NCI-H510A (cell line): ENCODE data around the gene UBR2.
"Not testable (repeated sequence)": the region's sequence is repeated elsewhere in the genome, so short reads cannot be mapped to it uniquely, and the experiment has no call there.

ENCODE experiments used
- DNase-seq: peaks from one replicate; lab custom pipeline; 2025; lab: John Stamatoyannopoulos, UW

UBR2 gene

DNA sequence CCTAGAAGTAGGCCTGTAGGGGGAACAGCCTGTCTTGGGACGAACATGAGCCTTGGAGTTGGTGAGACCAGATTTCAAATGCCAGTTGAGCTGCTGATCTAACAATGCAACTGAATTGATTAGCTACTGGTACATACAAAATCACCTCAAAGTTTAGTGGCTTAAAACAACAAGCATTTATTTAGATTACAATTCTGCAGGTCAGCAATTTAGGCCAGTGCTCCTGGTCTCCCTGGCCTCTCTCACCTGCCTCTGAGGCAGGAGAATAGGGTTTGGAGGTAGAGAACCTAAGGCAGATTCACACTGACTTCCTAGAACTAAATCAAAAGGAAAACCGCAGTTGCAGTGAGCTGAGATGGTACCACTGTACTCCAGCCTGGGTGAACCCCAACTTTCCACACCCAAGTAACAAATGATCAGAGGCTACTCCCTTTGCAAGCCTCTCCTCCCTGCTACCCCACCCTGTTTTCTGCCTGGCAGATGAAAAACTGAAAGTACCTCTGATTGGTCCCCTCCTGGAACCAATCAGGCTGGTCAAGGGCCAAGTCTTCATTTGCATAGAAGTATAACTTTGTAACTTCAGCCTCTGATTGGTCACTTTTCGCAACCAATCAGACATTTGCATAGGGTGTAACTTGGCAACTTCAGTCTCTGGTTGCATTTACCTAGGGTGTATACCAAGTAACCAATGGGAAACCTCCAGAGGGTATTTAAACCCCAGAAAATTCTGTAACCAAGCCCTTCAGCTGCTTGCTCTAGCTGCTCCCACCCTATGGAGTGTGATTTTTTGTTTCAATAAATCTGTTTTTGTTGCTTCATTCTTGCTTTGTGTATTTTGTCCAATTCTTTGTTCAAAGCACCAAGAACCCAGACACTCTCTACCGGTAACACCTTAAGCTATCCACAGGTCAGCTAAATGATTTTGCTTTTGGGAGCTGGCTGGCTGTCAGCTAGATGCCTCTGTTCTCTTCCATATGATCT, 8.1 kb upstream of the UBR2 start:
- DNase-seq, result no peak

DNA sequence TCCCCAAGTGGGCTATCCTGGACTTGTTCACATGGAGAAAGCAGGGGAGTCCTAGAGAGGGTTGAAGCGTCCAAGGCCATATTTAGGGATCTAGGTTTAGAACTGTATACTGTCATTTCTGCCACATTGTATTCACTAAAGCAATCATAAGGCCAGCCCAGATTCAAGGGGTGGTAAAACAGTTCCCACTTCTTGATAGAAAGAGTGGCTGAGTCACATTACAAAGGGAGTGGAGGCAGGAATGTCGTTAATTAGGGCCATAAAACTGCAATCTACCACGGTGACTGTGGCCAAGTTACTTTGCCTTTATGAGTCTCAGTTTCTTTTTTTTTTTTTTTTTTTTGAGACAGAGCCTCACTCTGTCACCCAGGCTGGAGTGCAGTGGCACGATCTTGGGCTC, 7.4 kb upstream of the UBR2 start:
- DNase-seq, result no peak

DNA sequence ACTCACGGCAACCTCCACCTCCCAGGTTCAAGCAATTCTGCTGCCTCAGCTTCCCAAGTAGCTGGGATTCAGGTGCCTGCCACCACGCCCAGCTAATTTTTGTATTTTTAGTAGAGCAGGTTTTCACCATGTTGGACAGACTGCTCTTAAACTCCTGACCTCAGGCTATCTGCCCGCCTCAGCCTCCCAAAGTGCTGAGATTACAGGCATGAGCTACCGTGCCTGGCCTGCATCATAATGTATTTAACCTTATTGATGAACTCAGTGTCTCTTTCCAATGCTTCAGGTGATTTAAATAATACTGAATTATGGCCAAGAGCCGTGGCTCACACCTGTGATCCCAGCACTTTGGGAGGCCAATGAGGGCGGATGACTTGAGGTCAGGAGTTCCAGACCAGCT, 4.6 kb upstream of the UBR2 start:
- not testable (repeated sequence) for DNase-seq

DNA sequence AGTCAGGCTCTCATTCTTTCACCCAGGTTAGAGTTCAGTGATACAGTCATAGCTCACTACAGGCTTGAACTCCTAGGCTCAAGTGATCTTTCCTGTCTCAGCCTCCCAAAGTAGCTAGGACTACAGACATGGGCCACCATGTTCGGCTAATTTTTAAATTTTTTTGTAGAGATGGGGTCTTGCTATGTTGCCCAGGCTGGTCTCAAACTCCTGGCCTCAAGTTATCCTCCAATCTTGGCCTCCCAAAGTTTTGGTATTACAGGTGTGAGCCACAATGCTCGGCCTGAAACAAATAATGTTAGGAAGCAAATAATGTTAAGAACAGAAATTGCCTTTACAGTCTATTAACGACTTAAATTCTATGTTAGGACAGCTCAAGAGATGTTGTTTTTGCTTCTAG, 1.8 kb upstream of the UBR2 start:
- DNase-seq, result no peak

DNA sequence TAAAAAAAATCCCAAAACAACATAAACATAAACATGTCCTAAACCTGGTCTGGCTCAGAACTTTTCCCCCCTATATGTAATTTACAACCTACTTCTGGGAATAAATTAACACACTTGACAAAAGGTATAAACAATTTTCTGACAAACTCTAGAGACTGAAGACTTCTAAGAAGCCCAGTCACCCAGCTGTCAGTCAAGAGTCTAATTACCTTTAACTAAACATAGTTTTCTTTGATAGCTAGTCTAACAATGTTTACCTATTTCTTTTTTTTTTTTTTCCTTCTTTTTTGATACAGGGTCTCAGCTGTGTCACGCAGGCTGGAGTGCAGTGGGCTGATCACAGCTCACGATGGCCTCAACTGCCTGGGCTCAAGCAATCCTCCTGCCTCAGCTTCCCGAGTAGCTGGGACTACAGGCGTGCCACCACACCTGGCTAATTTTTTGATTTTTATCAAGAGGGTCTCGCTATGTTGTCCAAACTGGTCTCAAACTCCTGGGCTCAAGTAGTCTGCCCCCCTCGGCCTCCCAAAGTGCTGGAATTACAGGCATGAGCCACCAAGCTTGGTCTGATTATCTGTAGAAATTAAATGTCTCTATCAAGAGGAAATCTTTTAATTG, 932 bp upstream of the UBR2 start:
- no peak for DNase-seq

DNA sequence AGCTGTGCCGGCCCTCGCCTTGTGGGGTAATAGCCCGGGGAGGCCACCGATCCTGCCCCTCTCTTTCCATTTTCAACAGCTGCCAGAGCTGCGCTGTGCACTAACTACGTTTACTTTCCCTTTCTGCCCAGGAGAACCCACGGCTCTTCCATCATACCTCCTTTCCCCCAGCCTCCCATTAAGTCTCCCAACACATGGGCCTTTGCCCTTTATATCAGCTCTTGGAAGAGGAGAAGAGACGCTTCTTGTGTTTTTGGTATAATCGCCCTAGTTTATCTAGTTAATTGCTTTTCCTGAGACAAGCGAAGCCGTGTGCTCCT, 637 bp downstream of the UBR2 start:
- peak; percentile 39 for DNase-seq

DNA sequence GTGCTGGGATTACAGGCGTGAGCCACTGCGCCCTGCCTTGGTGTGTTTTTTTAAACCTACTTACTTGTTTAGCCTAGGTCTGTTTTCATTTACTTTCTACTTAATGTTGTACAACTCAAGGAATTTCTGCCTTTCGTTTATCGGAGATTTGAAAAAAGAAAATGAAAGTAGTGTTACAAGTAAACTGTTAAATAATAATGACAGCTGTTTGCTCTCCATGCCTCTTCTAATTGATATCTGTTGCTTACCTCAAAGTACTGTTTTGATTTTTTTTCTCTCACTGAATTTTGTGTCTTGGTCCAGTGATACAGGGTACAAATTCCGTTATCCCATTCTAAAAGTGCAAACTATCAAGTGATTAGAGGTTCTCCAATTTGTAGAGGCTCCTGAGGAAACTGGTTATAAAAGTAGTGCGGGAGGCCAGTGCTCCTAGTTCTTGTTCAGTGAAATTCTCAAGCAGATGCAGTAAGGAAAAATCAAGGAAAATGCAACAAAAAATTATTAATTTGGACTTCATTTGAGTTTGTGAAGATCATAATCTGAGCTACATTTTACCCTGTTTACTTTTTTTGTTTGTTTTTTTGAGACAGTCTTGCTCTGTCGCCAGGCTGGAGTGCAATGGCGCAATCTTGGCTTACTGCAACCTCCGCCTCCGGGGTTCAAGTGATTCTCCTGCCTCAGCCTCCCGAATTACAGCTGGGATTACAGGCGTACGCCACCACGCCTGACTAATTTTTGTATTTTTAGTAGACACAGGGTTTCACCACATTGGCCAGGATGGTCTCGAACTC, 2.2 kb downstream of the UBR2 start:
- DNase-seq, result no peak

DNA sequence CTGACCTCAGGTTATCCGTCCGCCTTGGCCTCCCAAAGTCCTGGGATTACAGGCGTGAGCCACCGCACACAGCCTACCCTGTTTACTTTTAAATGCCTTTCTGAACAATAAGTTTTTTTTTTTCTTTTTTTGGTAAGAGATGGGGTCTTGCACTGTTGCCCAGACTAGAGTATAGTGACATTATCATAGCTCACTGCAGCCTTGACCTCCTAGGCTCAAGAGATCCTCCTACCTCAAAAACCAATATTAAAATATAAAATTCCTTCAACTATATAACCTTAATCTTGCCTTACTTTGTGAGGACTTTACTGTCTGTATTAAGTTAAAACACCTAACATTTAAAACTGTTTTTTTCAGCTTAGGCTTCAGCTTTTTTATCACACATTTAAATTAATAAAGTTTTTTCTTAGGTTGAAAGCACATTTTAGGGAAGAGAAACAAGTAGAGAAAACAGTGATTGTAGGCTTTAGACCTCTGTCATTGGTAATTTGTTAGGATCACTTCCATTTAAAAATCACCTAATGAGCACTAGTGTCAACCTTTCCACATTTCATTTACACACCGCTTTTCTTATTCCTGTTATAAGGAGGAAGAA, 2.9 kb downstream of the UBR2 start:
- DNase-seq, result no peak

DNA sequence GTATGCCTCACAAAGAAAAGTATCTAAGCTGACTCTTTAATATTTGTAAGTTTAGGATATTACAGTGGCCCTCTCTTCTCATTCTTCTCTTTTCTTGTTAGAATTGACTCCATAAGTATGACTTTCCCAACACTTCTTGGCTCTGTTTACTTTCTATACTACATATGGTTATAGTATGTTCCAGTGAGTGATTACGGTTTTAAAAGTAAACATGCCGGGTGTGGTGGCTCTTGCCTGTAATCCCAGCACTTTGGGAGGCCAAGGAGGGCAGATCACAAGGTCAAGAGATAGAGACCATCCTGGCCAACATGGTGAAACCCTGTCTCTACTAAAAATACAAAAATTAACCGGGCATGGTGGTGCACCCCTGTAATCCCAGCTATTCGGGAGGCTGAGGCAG, 3.4 kb downstream of the UBR2 start:
- DNase-seq, result not testable (repeated sequence)

DNA sequence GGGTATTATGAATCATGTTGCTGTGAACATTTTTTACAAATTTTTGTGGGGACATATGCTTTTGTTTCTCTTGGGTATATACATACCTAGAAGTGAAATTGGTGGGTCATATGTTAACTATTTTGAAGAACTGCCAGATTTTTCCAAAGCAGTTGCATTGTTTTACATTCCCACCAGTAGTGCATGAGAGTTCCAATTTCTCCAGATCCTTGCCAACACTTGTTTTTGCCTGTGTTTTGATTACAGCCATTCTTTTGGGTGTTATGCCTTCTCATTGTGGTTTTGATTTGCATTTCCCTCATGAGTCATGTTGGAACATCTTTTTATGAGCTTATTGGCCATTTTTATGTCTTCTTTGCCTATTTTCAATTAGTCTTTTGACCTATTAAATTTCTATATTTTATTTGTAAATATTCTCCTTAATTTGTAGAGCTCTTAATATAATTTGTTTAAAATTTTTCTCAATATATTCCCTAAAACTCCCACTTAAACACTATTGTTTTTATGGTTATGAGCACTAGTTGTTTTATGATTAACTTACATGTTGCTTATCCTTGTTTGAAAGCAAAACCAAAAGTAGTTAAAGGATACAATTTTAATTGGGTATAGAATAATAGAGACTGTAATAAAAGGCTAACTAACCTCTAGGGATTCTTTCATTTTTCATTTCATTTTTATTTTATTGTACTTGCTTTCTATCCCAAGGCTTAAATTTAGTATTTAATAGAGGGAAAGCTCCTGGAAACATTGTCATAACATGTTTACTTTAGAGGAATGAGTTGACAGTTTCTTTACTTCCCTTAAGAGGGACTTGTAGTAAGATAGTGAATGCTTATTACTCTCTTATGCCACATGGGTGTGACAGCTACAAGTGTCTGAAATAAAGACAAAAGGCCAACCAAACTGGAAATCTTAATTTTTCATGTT, 5.5 kb downstream of the UBR2 start:
- DNase-seq, result no peak

DNA sequence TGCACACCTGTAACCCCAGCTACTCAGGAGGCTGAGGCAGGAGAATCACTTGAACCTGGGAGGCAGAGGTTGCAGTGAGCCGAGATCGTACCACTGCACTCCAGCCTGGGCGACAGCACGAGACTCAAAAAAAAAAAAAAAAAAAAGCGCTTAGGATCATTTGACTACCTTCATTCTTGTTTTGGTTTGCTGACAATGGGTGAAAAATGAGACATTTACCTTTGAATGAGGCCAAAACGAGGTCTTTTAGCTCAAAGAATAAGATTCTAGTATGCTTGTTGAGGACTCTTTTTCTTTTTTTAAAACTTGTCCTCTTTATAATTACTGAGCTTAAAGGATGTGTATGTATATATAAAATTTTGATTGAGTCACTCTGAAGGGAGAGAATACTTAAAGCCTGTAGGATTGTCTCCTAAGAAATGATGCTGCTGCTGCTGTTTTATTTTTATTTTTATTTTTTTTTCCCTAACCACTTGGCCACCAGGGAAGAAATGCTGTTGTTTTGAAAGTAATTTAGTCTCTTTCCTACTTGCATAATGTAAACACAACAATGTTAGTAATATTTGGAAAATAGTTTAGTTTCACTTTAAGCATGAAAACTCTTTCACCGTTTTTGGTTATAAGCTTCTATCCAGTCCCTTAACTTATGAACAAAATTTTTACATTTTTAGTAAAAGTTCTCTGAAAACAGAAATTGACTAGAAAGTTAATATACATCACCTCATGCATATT, 7.9 kb downstream of the UBR2 start:
- DNase-seq, result no peak

DNA sequence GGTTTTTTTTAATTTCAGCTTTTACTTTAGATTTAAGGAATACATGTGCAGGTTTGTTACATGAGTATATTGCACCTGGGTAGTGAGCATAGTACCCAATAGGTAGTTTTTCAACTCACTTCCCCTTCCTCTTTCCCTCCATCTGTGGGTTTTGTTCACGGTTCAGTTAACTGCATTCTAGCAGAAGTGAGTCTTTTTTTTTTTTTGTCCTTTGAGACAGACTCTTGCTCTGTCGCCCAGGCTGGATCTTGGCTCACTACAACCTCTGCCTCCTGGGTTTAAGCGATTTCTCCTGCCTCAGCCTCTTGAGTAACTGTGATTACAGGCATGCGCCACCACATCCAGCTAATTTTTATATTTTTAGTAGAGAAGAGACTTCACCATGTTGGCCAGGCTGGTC, 8.7 kb downstream of the UBR2 start:
- DNase-seq, result no peak

DNA sequence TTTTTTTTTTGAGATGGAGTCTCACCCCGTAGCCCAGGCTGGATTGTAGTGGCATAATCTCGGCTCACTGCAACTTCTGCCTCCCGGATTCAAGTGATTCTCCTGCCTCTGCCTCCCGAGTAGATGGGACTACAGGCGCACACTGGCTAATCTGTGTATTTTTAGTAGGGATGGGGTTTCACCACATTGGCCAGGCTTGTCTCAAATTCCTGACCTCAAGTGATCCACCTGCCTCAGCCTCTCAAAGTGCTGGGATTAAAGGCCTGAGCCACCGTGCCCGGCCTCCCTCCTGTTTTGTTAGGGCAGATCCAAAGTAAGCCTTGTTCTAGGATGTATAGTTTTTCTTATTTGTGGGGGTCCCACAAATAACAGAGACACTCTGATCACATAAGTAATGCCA, 12.7 kb downstream of the UBR2 start:
- DNase-seq, result not testable (repeated sequence)

DNA sequence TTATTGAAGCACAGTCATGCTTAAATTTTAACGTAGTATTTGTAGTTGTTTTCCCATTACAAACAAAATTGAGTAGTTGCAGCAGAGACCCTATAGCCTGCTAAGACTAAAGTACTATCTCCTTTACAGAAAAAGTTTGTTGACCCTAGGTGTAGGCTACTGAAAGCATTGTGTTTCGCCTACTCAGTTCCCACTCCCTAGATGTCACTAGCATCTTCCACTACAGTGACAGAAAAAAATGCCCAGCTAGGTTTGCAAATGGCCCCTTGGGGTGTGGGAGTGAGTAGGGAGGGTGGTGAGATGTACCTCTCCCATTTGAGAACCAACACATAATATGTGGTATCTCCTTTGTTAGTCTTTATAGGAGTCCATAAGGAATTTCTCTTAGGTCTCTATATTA, 34.5 kb downstream of the UBR2 start:
- no peak for DNase-seq

DNA sequence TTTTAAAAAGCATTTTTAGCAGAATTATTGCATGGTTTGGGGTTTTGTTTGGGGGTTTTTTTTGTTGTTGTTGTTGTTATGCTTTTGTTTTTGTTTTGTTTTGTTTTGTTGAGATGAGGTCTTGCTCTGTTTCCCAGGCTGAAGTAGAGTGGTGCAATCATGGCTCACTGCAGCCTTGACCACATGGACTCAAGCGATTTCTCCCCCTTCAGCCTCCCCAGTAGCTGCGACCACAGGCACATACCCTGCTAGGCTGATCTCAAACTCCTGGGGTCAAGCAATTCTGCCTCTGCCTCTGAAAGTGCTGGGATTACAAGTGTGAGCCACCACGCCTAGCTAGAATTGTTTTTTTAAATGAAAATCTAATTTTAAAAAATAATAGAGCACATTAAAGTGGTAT, 35.7 kb downstream of the UBR2 start:
- no peak for DNase-seq

DNA sequence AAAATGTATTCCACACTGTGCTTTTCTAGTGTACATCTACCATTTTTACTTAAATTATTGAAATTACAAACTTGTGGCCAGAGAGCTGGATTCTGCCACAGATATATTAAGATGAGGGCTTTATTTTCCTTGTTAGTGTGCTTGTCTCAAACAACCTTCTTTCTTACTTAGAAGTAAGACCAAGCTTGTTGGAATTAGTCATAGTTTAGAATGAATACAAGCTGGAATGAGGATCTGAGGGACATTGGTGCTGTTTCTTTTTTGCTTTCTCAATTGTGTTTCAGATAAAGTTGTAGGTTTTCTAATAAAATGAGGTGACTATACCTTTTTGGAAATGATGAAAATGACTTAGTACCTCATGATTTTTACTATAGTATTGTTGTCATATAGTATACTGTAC, 40.3 kb downstream of the UBR2 start:
- no peak for DNase-seq

DNA sequence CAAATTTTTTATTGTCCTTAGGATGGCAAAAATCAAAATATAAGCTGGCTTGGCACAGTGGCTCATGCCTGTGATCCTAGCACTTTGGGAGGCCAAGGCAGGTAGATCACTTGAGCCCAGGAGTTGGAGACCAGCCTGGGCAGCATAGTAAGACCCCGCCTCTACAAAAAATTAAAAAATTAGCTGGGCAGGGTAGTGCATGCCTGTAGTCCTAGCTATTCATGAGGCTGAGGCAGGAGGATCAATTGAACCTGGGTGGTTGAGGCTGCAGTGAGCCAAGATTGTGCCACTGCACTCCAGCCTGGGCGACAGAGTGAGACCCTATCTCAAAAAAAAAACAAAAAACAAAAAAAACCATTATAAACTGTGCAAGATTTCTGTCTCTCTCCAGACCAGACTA, 40.9 kb downstream of the UBR2 start:
- DNase-seq, result not testable (repeated sequence)

DNA sequence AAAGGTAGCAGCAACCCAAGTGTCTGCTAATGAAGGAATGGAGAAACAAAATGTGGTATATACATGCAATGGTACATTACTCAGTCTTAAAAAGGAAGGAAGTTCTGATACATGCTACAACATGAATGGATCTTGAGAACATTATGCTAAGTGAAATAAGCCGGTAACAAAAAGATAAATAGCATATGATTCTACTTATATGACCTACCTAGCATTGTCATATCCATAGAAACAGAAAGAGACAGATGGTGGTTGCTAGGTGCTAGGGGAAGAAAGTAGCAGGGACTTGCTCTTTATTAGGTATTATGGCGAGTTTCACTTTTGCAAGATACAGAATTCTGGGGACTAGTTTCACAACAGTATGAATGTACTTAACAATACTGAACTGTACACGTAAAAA, 46.6 kb downstream of the UBR2 start:
- DNase-seq, result no peak

DNA sequence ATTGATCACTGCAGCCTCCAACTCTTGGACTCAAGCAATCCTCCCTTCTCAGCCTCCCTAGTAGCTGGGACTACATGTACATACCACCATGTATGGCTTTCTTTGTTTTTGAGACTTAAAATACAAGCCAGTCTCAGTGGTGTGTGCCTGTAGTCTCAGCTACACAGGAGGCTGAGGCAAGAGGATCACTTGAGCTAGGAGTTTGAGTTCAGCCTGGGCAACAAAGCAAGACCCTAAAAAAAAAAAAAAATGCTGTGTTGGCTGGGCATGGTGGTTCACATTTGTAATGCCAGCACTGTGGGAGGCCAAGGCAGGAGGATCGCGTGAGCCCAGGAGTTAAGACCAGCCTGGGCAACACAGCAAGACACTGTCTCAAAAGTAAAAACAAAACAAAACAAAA, 51.7 kb downstream of the UBR2 start:
- no peak for DNase-seq

DNA sequence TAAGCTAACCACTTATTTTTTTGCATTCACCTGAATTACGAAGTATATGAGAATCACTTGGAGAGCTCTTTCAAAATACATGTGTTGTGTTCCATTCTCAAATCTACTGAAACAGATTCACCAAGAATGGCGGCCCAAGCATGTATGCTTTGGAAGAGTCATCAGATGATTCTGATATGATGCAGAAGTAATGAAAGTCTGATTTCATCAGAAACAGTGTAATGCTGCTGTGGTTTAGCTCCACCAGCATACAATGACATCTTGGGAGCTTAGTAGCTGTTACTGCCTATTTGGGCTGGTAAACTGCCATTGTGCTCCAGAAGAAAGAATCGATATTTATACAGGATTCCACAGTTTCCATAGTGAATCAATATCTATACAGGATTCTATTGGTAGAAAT, 52.9 kb downstream of the UBR2 start:
- DNase-seq, result no peak

DNA sequence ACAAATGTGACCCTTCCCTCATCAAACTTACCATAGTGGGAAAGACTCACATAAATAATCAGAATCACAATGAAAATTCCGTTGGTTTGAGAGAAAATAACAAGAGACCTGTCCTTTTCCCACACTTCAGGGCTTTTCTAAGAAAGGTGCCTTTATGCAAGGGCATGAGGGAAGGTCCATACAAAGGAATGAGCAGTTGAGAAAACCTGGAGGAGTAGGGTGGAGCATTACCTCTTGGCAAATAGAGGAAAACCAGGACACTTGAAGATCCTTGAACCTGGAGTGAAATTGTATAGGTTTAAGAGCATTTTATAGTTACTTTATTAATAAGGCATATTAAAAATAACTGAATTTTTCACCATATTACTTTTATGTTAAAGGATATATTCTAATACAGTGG, 54.3 kb downstream of the UBR2 start:
- DNase-seq, result no peak
